ENCODE results near the gene INPP5E.

Gene INPP5E

GRCh38 chr9:136444102-136444501 is 4.5 kb upstream of the INPP5E start:
- no peak for TF ChIP-seq EZH2phosphoT487 (IDR thresholded peaks at IDR 0.05; ENCODE audit: low read length)
- TF ChIP-seq EZH2 (optimal IDR thresholded peaks at IDR 0.05; ENCODE audit: low read depth, low read length) = no peak
- no peak for TF ChIP-seq CTCF (IDR thresholded peaks at IDR 0.05; ENCODE audit: low read length)
- Histone ChIP-seq H3K36me3 (replicated peaks; ENCODE audit: insufficient read depth, low read length) (no peaks in the 10 kb centered on the region), H3K4me3 (ENCODE audit: low read length) (no peak overlapping the region), H2AFZ (ENCODE audit: low read length) (no peak overlapping the region), H3K4me2 (ENCODE audit: low read depth, low read length) (no peak overlapping the region), H3K9me3 (replicated peaks; ENCODE audit: insufficient read depth, low read length) (no peaks in the 10 kb centered on the region), H3K79me2 (ENCODE audit: low read length) (peaks cover 1% of the 10 kb centered on the region), H3K27me3 (replicated peaks; ENCODE audit: insufficient read depth, low read length) (no peaks in the 10 kb centered on the region), H3K27ac (ENCODE audit: low read length) (no peak overlapping the region), H3K4me1 (ENCODE audit: low read length) (no peaks in the 10 kb centered on the region), H3K9ac (ENCODE audit: low read length) (no peak overlapping the region), H4K20me1 (ENCODE audit: insufficient read depth, low read length) (no peaks in the 10 kb centered on the region), H3F3A (ENCODE audit: insufficient read depth, low read length) (peaks cover 9% of the 10 kb centered on the region), H3K9me2 (replicated peaks; ENCODE audit: insufficient read depth, low read length) (no peaks in the 10 kb centered on the region)
- DNase-seq = no peak

GRCh38 chr9:136443687-136444086 is 4.0 kb upstream of the INPP5E start:
- Histone ChIP-seq H3K9me3 (replicated peaks; ENCODE audit: insufficient read depth, low read length) (no peaks in the 10 kb centered on the region), H3K4me3 (ENCODE audit: low read length) (no peak overlapping the region), H3K36me3 (replicated peaks; ENCODE audit: insufficient read depth, low read length) (no peaks in the 10 kb centered on the region), H3K9me2 (replicated peaks; ENCODE audit: insufficient read depth, low read length) (no peaks in the 10 kb centered on the region), H3K27ac (ENCODE audit: low read length) (no peak overlapping the region), H3K9ac (ENCODE audit: low read length) (no peak overlapping the region), H3K4me2 (ENCODE audit: low read depth, low read length) (no peak overlapping the region), H4K20me1 (ENCODE audit: insufficient read depth, low read length) (no peaks in the 10 kb centered on the region), H3K79me2 (ENCODE audit: low read length) (peaks cover 6% of the 10 kb centered on the region), H2AFZ (ENCODE audit: low read length) (no peak overlapping the region), H3F3A (ENCODE audit: insufficient read depth, low read length) (peaks cover 9% of the 10 kb centered on the region), H3K4me1 (ENCODE audit: low read length) (no peaks in the 10 kb centered on the region), H3K27me3 (replicated peaks; ENCODE audit: insufficient read depth, low read length) (no peaks in the 10 kb centered on the region)
- DNase-seq = no peak
- TF ChIP-seq EZH2phosphoT487 (IDR thresholded peaks at IDR 0.05; ENCODE audit: low read length) (no peak), EZH2 (optimal IDR thresholded peaks at IDR 0.05; ENCODE audit: low read depth, low read length) (no peak), CTCF (IDR thresholded peaks at IDR 0.05; ENCODE audit: low read length) (no peak)

GRCh38 chr9:136443087-136443486 is 3.4 kb upstream of the INPP5E start:
- Histone ChIP-seq H3K9me2 (replicated peaks; ENCODE audit: insufficient read depth, low read length) (no peaks in the 10 kb centered on the region), H3K27ac (ENCODE audit: low read length) (no peak overlapping the region), H3K4me1 (ENCODE audit: low read length) (no peaks in the 10 kb centered on the region), H3K4me3 (ENCODE audit: low read length) (no peak overlapping the region), H4K20me1 (ENCODE audit: insufficient read depth, low read length) (no peaks in the 10 kb centered on the region), H3K36me3 (replicated peaks; ENCODE audit: insufficient read depth, low read length) (no peaks in the 10 kb centered on the region), H2AFZ (ENCODE audit: low read length) (no peak overlapping the region), H3K9ac (ENCODE audit: low read length) (no peak overlapping the region), H3F3A (ENCODE audit: insufficient read depth, low read length) (peaks cover 9% of the 10 kb centered on the region), H3K9me3 (replicated peaks; ENCODE audit: insufficient read depth, low read length) (no peaks in the 10 kb centered on the region), H3K27me3 (replicated peaks; ENCODE audit: insufficient read depth, low read length) (no peaks in the 10 kb centered on the region), H3K4me2 (ENCODE audit: low read depth, low read length) (no peak overlapping the region), H3K79me2 (ENCODE audit: low read length) (peaks cover 12% of the 10 kb centered on the region)
- TF ChIP-seq EZH2 (optimal IDR thresholded peaks at IDR 0.05; ENCODE audit: low read depth, low read length) (no peak), CTCF (IDR thresholded peaks at IDR 0.05; ENCODE audit: low read length) (no peak), EZH2phosphoT487 (IDR thresholded peaks at IDR 0.05; ENCODE audit: low read length) (no peak)
- DNase-seq = no peak

Data from MM.1S (cell line).